ENCODE results near the gene RAP1GAP. TPM values are rescaled to one million over a fixed set of nuclear protein-coding genes. Genes with fewer than 3 reads are reported as not detected.
"Not testable (repeated sequence)": the region's sequence is repeated elsewhere in the genome, so short reads cannot be mapped to it uniquely, and the experiment has no call there.

RAP1GAP gene
- total and polyA plus RNA-seq, 5 donors, result 15.3 to 18.7 (median 16.8) TPM

DNA sequence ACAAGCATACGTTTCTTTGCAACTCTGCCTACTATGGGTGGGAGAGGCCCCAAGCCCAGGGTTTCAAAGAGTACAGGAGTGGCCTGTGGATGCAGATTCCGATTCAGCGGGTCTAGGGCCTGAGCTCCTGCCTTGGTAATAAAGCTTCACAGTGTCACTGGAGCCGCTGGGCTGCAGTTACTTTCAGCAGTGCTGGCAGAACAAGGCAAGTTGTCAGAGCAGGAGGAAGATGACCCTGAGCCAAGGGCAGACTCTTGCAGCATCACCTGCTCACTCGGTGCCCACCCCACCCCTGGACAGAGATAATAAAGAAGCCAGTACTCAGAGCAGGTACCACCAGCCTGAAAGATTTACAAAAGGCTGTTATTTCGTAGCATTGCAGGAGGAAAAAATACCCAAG lies 8.0 kb upstream of the RAP1GAP start:
- intact Hi-C loops (cut with DNase I), result no loop called here

DNA sequence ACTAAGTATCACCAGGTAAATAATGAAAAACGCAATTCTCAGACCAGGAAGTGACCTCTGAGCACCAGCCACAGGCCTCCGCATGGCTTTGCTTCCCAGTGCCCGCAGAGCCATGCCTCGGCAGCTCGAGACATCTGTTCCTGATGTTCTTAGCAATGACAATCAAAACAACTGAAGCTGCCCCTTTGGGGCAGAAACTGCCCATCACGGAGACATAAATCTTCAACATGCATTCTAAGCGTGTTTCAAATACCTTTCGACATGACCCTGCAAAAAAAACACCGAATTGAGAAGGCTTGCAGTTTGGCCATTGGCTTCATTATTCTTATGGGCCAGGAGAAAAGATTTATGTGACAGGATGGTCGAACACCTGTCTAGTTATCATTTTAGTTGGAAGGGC lies 5.8 kb upstream of the RAP1GAP start:
- ATAC-seq, result no peak
- Histone ChIP-seq H3K27ac (ENCODE audit: low read length) (no peak overlapping the region), H3K4me3 (ENCODE audit: low read length) (no peak overlapping the region), H3K9me3 (ENCODE audit: control insufficient read depth, low read length) (no peaks in the 10 kb centered on the region), H3K4me1 (ENCODE audit: control insufficient read depth, insufficient read depth, low read length) (peaks cover 21% of the 10 kb centered on the region), H3K27me3 (ENCODE audit: control insufficient read depth, insufficient read depth) (no peaks in the 10 kb centered on the region)
- peak in 1 of 3 donors; percentile 20 for DNase-seq
- intact Hi-C loops (cut with DNase I), result no loop called here
- WGBS, result 91% methylated on average over 10 of the region's 10 CpGs

More for the DNA sequence above, 8.0 kb upstream of the RAP1GAP start:
- ATAC-seq (no peak), DNase-seq (no peak)
- H3K27ac ChIP-seq (ENCODE audit: low read length), result no peak overlapping the region
- no peaks in the 10 kb centered on the region for H3K9me3 ChIP-seq (ENCODE audit: control insufficient read depth, low read length)
- WGBS, result 89% methylated on average over 6 of the region's 6 CpGs
- no peaks in the 10 kb centered on the region for H3K27me3 ChIP-seq (ENCODE audit: control insufficient read depth, insufficient read depth)
- H3K4me3 ChIP-seq (ENCODE audit: low read length), result no peak overlapping the region
- peaks cover 16% of the 10 kb centered on the region for H3K4me1 ChIP-seq (ENCODE audit: control insufficient read depth, insufficient read depth, low read length)

DNA sequence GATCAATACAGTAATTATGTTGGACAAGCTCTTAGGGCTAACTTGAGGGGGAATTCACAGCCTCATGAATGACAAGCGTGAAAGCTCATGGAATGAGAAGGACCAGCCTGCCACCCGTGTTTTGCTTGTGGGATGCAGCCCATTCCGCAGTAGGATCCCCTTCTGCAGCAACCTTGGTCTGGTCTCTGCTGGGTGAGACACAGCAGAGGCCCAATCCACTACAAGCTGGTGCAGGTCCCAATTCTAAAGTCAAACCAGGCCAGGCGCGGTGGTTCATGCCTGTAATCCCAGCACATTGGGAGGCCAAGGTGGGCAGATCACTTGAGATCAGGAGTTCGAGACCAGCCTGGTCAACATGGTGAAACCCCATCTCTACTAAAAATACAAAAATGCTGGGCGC lies 4.7 kb upstream of the RAP1GAP start:
- ATAC-seq; H3K9me3 ChIP-seq (ENCODE audit: control insufficient read depth, low read length); H3K27ac ChIP-seq (ENCODE audit: low read length); DNase-seq; intact Hi-C loops (cut with DNase I); H3K4me3 ChIP-seq (ENCODE audit: low read length); H3K27me3 ChIP-seq (ENCODE audit: control insufficient read depth, insufficient read depth): not testable (repeated sequence)
- 80% methylated on average over 7 of the region's 7 CpGs for WGBS
- peaks cover 27% of the 10 kb centered on the region for H3K4me1 ChIP-seq (ENCODE audit: control insufficient read depth, insufficient read depth, low read length)

DNA sequence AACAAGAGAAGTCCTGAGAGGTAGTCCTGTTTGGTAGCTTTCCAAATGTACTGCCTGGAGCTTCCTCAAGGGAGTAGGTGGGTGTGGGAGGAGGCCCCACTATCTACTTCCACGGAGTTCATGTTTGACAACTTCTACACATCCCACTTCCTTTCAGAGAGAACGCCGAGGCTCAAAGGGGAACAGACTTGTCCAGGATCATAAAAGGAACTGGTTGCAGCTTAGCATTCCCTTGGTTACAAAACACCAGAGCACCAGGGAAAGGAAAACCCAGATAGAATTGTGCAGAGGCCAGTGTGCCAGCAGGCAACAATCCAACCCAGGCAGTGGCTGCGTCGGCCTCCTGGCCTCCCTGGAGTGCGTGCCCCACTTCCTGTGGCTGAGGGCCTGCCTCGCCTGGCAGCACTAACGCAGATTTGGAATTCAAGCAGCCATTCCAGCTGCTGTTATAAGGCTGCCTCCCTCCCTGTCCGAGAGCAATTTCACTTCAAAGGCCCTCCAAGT lies 4.2 kb upstream of the RAP1GAP start:
- no peaks in the 10 kb centered on the region for H3K27me3 ChIP-seq (ENCODE audit: control insufficient read depth, insufficient read depth)
- ATAC-seq (peak; percentile 75 to 85), DNase-seq (peak; percentile 86 to 94 (median 92))
- WGBS, result 2% methylated on average over 9 of the region's 9 CpGs
- intact Hi-C loops (cut with DNase I), result no loop called here
- no peaks in the 10 kb centered on the region for H3K9me3 ChIP-seq (ENCODE audit: control insufficient read depth, low read length)
- H3K4me1 ChIP-seq (ENCODE audit: control insufficient read depth, insufficient read depth, low read length), result peaks cover 30% of the 10 kb centered on the region
- H3K4me3 ChIP-seq (ENCODE audit: low read length), result no peak overlapping the region
- peak overlapping the region; percentile 25 for H3K27ac ChIP-seq (ENCODE audit: low read length)

DNA sequence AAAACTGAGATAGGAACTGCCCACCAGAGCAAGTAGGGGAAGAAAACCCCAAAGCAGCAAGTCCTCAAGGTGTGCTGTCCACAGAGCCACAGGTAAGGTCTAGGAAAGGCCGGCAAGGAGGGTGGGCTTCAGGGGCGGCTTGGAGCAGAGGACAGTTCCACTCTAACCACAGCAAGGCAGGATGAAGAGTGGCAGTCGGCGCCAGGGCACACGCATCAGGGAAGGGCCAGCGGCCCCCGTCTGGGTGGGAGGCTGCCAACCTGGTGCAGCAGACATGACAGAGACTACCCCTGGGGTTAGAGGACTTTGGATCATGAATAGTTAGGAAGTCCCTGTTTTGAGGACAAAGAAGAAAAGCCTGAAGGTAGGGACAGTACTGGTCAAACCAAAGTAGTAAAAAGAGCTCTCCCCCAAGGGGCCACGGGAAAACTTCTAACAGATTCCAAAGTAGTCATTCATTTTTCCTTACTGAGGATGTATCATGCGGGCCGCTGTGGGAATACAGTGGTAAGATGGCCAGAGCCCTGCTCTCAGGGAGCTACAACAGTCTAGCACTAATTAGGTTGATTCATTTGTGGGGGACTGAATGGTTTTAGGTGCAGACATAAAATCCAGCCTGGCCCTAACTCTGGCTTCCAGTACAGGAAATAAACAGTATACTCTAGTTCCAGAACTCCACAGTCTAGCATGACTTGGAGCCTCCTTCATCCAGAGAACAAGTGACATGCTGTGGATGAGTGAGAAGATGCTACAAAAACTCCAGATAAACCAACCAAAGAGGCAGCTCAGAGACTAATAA lies 3.5 kb upstream of the RAP1GAP start:
- WGBS, result 71% methylated on average over 10 of the region's 10 CpGs
- H3K4me1 ChIP-seq (ENCODE audit: control insufficient read depth, insufficient read depth, low read length), result peaks cover 30% of the 10 kb centered on the region
- DNase-seq (peak in 1 of 3 donors; percentile 56), ATAC-seq (no peak)
- intact Hi-C loops (cut with DNase I), result no loop called here
- no peaks in the 10 kb centered on the region for H3K9me3 ChIP-seq (ENCODE audit: control insufficient read depth, low read length)
- H3K27me3 ChIP-seq (ENCODE audit: control insufficient read depth, insufficient read depth), result no peaks in the 10 kb centered on the region
- no peak overlapping the region for H3K4me3 ChIP-seq (ENCODE audit: low read length)
- peak overlapping the region; percentile 6 for H3K27ac ChIP-seq (ENCODE audit: low read length)

DNA sequence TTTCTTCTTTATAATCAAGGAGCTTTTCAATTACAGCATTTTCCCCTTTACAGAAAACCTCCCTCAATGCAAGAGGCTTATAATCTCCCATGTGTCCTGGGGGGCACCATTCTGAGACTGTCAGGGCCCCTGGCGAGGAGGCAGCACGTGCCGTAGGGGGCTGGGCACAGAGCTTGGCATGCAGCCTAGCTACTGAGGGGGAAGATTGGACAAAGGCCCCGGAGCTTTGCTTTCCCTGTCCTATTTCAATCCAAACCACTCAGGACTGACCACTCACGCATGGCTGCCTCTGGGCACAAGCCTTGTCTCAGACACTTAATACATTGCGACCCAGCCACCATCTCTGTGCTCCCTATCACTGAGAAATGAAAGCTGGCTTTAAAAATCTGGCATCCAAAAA lies 2.8 kb upstream of the RAP1GAP start:
- Histone ChIP-seq H3K4me1 (ENCODE audit: control insufficient read depth, insufficient read depth, low read length) (peaks cover 30% of the 10 kb centered on the region), H3K27me3 (ENCODE audit: control insufficient read depth, insufficient read depth) (no peaks in the 10 kb centered on the region), H3K4me3 (ENCODE audit: low read length) (no peak overlapping the region), H3K9me3 (ENCODE audit: control insufficient read depth, low read length) (no peaks in the 10 kb centered on the region), H3K27ac (ENCODE audit: low read length) (peak overlapping the region; percentile 6)
- ATAC-seq (peak in 1 of 2 donors; percentile 4), DNase-seq (peak in 2 of 3 donors; percentile 67 to 70)
- WGBS, result 32% methylated on average over 6 of the region's 6 CpGs
- intact Hi-C loops (cut with DNase I), result no loop called here

DNA sequence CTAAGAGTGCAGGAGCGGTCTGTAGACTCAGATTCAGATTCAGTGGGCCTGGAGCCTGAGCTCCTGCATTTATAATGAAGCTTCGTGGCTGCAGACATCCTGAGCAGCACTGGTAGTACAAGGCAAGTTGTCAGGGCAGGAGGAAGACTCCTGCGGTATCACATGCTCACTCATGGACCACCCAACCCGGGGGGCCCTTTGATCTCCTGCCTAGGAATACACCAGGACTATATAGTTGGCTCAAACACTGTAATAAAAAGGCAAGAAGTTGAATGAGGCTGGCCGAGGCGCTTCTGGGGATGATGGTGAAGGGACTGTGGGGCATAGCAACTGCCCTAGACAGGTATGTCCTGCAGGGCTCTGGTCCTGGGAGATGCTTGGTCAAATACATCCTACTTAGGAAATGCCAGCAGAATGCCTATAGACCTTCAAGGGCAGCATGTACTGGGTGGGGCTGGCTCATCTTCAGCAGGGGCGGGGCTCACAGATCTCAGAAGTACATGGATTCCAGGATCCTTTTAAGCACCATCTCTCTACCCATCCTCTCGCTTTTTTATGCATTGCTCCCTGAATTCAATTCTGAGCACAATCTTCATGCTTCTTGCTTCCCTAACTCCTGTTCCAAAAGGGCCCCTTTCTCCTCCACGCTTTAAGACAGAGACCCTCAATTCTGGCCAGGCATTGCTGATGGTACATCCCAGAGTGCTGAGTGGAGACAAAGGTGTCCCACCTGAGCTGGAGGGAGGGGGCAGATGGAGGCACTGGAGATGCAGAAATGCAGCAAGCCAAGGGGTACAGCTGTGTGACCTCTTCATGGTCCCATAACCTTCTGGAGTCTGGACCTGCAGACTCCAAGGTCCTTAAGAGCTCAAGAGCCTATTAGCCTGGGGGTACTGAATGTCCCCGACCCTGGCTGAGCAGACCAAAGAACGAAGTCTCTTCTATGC lies 2.1 kb upstream of the RAP1GAP start:
- no peak for DNase-seq
- Histone ChIP-seq H3K9me3 (ENCODE audit: control insufficient read depth, low read length) (no peaks in the 10 kb centered on the region), H3K4me3 (ENCODE audit: low read length) (no peak overlapping the region), H3K4me1 (ENCODE audit: control insufficient read depth, insufficient read depth, low read length) (peaks cover 30% of the 10 kb centered on the region), H3K27ac (ENCODE audit: low read length) (no peak overlapping the region), H3K27me3 (ENCODE audit: control insufficient read depth, insufficient read depth) (no peaks in the 10 kb centered on the region)
- WGBS, result 66% methylated on average over 11 of the region's 11 CpGs
- intact Hi-C loops (cut with DNase I), result no loop called here
- no peak for ATAC-seq

DNA sequence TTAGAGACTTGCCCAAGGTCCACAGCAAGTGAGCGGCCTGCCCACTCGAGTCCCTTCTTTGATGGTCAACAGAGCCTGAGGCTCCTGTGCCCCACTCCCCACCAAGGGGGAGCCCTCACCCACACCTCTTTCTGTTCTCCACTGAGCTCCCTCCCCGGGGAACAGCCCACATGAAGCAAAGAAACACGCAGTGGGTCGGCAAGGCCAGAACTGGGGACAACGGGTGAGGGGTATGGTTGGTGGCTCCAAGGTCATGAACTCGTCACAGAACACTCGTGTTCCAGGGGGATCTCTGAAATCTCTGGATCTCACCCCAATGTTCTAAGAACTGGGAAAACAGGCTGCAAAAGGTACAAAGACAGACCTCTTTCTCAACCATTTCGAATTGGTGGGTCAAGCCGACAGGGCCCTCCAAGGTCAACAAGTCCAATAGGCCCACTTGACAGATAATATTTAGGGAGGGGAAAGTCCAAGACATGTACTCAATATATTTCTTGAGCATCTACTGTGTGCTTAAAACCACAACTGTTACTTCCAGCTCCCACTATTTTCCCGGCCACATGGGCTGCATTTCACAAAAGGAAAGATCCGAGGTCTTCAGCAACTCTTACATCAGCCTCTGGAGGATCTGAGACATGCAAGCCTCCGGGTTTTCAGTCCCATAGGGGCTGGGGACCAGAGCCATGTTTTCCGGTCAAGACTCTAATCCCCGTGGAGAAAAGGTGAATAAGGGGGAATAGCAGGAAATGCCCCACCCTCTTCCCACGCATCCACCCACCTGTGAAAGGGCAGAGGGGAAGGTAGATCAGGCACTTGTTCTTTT lies 1.1 kb upstream of the RAP1GAP start:
- DNase-seq (no peak), ATAC-seq (no peak)
- no peaks in the 10 kb centered on the region for H3K9me3 ChIP-seq (ENCODE audit: control insufficient read depth, low read length)
- intact Hi-C loops (cut with DNase I), result no loop called here
- WGBS, result 56% methylated on average over 16 of the region's 16 CpGs
- no peak overlapping the region for H3K4me3 ChIP-seq (ENCODE audit: low read length)
- no peaks in the 10 kb centered on the region for H3K27me3 ChIP-seq (ENCODE audit: control insufficient read depth, insufficient read depth)
- no peak overlapping the region for H3K27ac ChIP-seq (ENCODE audit: low read length)
- H3K4me1 ChIP-seq (ENCODE audit: control insufficient read depth, insufficient read depth, low read length), result peaks cover 30% of the 10 kb centered on the region

DNA sequence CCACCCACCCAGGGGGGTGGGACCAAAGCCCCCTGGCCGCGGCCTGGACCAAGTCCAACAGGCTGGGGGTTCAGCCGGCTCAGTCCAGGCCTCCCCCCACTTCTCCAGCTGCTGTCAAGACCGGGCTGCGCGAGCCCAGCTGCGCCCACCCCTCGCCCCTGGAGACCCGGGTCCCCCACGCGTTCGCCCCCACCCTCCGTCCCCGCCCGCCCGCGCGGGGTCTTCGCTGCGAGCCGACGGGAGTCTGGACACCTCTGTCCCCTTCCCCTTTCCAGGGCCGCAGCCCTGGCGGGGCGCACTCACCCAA lies 253 bp downstream of the RAP1GAP start:
- Histone ChIP-seq H3K4me1 (ENCODE audit: control insufficient read depth, insufficient read depth, low read length) (peaks cover 29% of the 10 kb centered on the region), H3K27ac (ENCODE audit: low read length) (no peak overlapping the region), H3K4me3 (ENCODE audit: low read length) (peak overlapping the region; percentile 60), H3K27me3 (ENCODE audit: control insufficient read depth, insufficient read depth) (no peaks in the 10 kb centered on the region), H3K9me3 (ENCODE audit: control insufficient read depth, low read length) (no peaks in the 10 kb centered on the region)
- DNase-seq (no peak), ATAC-seq (no peak)
- intact Hi-C loops (cut with DNase I), result no loop called here
- 0% methylated on average over 25 of the region's 25 CpGs for WGBS

DNA sequence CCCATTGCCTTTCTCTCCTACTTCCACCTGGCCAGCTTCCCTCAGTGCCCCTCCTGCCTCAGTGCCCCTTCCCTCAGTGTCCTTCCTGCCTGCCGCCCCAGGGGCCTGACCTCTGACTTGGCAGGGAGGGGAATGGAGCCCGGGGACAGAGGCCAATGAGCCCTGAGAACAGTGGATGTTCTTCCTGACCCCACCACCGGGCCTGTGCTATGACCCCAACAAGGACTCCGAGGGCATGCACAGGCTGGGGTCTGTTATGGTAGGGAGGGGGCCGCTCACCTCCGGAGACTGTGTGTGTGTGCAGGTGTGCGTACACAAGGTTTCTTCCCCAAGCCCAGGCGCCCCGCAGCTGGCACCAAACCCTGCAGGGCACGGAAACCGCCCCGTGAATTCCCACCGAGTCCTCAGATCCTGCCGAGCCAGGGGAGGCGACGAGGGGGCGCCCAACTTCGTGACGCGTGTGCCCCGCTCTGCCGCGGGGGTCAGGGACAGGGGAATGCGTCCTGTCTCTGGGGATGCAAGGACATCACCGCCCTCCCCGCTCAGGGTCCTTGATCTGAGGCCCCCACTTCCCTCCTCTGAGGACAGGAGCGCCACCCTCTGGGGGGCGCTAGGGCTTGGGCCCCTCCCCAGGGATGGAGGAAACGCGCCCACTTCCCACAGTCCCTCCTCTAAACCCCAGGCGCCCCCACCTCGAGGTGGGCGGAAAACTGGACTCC lies 766 bp downstream of the RAP1GAP start:
- H3K27ac ChIP-seq (ENCODE audit: low read length), result peak overlapping the region; percentile 38
- DNase-seq, result peak in 2 of 3 donors; percentile 64 to 70
- no peaks in the 10 kb centered on the region for H3K9me3 ChIP-seq (ENCODE audit: control insufficient read depth, low read length)
- ATAC-seq, result no peak
- H3K27me3 ChIP-seq (ENCODE audit: control insufficient read depth, insufficient read depth), result no peaks in the 10 kb centered on the region
- peaks cover 25% of the 10 kb centered on the region for H3K4me1 ChIP-seq (ENCODE audit: control insufficient read depth, insufficient read depth, low read length)
- 12% methylated on average over 33 of the region's 33 CpGs for WGBS
- peak overlapping the region; percentile 60 for H3K4me3 ChIP-seq (ENCODE audit: low read length)
- intact Hi-C loops (cut with DNase I), result no loop called here
